ENCODE data around the gene MED9.
A peak's percentile ranks its signal among the peaks of the same experiment; 100 is the strongest.

- no peak for TF ChIP-seq REST (IDR thresholded peaks at IDR 0.05; ENCODE audit: low read depth, low read length)
- no peak for TF ChIP-seq ZNF207 (IDR thresholded peaks at IDR 0.05; ENCODE audit: borderline replicate concordance)
- no peak for TF ChIP-seq HDAC2 (IDR thresholded peaks at IDR 0.05)
- peak; percentile 70 to 90 (median 79) for TF ChIP-seq CTCF (IDR thresholded peaks at IDR 0.05 in 2 of 3, conservative IDR thresholded peaks at IDR 0.05 in 1 of 3; ENCODE audit: control insufficient read depth in 2 of 3, extremely low read depth in 1 of 3, insufficient read depth in 1 of 3, low read depth in 3 of 3, low read length in 3 of 3)
- TF ChIP-seq MAX (IDR thresholded peaks at IDR 0.05; ENCODE audit: low read depth, low read length) = no peak
- TF ChIP-seq USF2 (IDR thresholded peaks at IDR 0.05; ENCODE audit: borderline replicate concordance, low read depth, low read length) = no peak
- no peak for TF ChIP-seq JUNB (IDR thresholded peaks at IDR 0.05)
- TF ChIP-seq ESRRA (IDR thresholded peaks at IDR 0.05; ENCODE audit: low read length) = no peak
- no peak for TF ChIP-seq SMAD1 (IDR thresholded peaks at IDR 0.05; ENCODE audit: low read depth, partially characterized antibody)
These were observed 36.6 kb upstream of the MED9 start for GRCh38 chr17:17440010-17440843.
